Sigmoid colon (tissue), 4 donors: Measurements from ENCODE around the gene LRRFIP1.

Experiments
- POLR2AphosphoS5 ChIP-seq, 4 donors: sonication (generic); formaldehyde crosslinking; IDR thresholded peaks; one replicate each; pipeline ENCODE4 v1.6.1; 2017; ENCODE audit warnings: antibody characterized with exemption in 4 of 4
- TF ChIP-seq, protein P1 (sequence below), 4 experiments: fragments of 450-650 bp in 3 of 4; fragments of 200-600 bp in 1 of 4; IDR thresholded peaks; one replicate each; pipeline ENCODE4 v1.5.1; 2016 to 2019; ENCODE audit warnings: antibody characterized with exemption in 4 of 4, mild to moderate bottlenecking in 3 of 4, moderate library complexity in 2 of 4

DNA sequence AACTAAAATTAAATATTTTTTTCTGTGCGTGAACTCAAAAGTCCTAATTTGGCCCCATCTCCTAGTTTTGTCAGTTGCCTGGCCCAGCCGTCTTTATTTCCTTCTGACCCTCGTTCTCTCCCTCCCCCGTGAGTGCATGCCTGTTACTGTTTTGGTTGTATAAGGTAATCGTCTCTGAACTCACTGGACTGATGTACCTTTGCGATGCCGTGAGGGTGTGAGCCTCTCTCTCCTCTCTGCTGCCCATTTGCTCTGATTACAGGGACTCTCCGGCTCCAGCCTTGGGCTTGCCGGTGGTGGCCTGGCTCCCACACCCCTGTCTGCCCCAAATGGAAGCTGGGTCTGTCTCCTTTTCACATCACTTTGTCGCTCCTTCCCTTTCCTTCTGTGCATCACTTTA is 104.7 kb downstream of the LRRFIP1 start:
- no peak for TF ChIP-seq POLR2AphosphoS5 (IDR thresholded peaks at IDR 0.05)
- TF ChIP-seq, protein P1, sequence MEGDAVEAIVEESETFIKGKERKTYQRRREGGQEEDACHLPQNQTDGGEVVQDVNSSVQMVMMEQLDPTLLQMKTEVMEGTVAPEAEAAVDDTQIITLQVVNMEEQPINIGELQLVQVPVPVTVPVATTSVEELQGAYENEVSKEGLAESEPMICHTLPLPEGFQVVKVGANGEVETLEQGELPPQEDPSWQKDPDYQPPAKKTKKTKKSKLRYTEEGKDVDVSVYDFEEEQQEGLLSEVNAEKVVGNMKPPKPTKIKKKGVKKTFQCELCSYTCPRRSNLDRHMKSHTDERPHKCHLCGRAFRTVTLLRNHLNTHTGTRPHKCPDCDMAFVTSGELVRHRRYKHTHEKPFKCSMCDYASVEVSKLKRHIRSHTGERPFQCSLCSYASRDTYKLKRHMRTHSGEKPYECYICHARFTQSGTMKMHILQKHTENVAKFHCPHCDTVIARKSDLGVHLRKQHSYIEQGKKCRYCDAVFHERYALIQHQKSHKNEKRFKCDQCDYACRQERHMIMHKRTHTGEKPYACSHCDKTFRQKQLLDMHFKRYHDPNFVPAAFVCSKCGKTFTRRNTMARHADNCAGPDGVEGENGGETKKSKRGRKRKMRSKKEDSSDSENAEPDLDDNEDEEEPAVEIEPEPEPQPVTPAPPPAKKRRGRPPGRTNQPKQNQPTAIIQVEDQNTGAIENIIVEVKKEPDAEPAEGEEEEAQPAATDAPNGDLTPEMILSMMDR (IDR thresholded peaks at IDR 0.05), result no peak
